ENCODE results near the gene SPNS3. TPM values are rescaled to one million over a fixed set of nuclear protein-coding genes. Genes with fewer than 3 reads are reported as not detected.

Gene SPNS3
- total RNA-seq, 1 experiment from 2014 or later: not detected

DNA sequence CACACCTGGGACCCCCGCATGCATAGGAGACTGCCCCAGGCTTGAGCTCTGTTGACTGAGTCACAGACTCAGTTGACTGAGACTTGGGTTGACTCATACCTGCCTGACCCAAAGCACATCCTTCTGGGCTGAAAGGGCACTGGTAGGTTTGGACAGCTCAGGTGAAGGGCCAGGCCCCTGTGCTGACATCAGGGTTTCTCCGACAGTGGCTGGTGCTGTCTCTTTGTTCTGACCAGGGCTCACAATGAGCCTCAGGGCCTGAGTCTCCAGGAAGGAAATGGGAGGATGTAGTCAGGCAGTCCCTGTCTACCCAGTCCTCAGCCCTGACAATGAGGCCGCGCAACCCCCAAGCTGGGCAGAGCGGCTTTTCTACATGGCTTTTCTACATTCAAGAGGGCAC, 71.4 kb downstream of the SPNS3 start:
- DNase-seq (ENCODE audit: extremely low read depth, low read depth): no peak

DNA sequence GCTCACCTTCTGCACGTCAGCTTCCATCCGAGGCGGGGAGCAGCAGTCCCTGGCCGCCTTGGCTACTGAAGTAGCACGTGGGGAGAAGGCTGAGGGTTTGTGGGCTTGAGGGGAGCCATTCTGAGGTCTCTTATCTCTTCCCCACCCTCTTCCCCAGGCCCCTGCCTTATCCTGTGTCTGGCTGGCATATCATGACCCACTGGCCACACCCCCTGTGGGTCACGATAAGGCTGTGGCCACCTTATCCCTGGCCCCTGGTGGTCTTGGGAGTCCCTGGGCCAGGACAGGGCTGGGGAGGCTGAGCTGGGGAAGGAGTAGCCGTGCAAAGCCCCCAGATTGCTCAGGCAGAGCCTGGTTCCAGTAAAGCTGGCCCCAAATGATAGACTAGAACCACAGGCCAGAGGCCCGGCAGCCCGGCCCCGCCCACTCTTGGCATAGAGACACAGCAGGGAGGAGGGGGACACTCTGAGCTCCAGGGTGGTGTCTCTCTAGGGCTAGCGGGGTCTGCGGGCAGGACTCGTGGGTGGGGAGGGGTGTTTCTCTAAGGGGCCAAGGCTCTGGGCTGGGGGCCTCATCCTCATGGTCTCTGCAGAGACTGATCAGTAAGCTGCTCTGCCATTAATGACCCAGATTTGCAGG, 72.6 kb downstream of the SPNS3 start:
- no peak for DNase-seq (ENCODE audit: extremely low read depth, low read depth)

DNA sequence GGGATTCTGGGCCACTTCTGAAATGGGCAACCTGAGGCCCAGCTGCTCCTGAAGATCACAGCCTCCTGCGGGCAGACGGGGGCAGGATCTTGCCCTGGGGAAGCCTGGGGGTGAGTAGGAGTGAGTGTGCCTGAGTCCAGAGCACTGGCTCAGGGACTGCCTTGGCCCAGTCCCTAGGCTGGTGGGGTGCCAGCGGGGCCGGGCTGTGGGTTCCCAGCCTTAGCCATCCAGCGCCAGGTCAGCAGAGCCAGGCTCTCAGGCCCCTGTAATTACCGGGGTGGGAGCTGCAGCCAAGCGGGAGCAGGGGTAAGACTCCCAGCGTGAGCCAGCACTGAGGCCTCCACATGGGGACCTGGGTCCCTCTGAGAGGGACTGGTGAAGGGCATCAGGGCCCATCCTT, 73.2 kb downstream of the SPNS3 start:
- no peak for DNase-seq (ENCODE audit: extremely low read depth, low read depth)

DNA sequence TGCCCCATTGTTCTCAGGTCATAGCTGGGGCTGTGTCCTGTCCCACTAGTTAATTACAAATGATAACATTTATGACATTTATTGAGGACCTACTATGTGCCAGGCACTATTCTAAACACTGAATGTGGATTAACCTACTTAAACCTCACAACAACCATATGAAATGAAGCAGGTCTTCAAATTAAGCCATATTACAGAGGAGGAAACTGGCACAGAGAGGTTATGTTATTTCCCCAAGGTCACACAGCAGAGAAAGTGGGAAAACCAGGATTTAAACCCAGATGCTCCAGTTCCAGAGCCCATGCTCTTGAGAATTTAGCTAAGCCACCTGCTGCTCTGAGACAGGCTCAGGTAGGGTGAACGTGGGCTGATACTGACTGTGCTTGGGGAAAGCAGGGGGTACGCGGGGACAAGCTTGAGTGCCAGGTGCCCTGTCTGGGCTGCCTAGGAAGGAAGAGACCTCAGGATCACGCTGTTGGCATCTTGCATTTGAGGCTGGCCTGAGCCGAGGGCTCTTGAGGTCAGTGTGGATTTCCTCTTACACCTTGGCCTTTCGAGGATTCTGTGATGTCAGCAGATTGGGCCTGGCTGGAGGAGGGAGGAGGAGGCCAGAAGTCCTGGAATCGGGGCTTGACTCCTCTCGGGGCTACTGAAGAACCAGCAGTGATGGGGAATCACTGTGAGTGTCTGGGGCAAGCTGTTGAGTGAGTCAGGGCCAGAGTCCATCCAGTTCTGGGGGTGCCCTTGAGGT, 73.8 kb downstream of the SPNS3 start:
- DNase-seq (ENCODE audit: extremely low read depth, low read depth): no peak

DNA sequence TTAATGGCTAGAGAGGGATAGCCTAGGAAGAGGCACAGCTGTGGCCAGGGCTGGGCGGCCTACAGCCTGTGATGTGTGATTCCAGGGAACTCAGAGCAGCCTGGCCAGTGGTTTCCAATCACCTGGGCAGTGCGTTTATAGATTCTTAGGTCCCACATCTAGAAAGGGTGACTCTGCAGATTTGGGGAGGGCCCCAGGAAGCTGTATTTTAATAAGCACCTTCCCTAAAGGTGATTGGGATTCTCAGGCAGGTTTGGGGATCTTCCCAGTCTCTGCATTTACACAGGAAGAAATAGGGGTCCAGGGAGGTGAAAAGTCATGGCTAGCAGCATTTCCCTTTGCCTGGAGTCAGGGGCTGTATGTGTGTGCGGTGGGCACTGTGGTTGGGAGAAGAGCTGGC, 74.5 kb downstream of the SPNS3 start:
- DNase-seq (ENCODE audit: extremely low read depth, low read depth): no peak

DNA sequence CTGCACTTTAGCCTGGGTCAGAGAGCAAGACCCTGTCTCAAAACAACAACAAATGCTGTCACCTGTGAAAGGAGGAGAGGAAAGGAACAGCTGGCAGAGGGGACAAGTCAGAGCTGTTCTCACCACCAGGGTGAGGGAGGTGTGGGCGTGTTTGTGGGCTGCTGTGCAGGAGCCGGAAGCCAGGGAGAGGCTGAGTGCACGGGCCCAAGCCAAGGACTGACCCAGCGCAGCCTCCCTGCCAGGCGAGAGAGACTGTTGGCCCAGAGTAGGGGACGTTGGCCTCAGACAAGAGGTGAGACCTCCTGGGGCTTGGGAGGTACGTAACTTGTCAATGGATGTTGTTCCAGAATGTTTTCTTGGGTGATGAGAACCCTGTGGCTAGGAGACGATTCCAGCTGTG, 75.7 kb downstream of the SPNS3 start:
- DNase-seq (ENCODE audit: extremely low read depth, low read depth): no peak

DNA sequence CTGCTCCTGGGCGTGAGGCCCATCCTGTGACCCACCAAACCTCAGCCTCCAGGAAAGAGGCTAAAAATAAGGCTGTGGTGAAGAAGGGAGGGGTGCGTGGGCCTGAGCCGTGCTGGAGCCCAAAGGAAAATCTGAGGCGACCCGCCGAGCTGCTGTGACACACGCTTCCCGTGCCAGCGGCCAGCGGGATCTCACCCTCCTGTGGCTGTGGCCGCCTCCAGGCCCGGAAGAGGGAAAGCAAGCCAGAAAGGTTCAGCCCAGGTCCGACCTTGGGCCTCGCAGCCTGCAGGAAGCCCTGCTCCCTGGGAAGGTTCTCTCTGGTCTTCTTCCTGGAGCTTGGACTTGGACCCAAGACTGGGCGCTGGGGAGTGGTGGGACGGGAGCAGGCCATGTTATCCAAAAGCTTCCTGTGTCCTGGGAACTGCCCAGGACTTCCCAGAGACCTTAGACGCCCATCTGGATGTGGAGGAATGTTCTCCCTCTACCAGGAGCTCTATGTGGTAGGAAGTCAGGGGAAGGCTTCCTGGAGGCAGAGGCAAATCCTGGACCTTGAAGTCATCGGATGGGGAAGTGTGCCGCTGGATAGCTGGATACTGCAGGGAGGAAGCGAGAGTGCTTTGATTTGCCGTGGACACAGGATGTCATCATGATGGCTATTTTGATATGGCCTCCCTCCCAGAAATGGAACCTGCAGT, 76.3 kb downstream of the SPNS3 start:
- no peak for DNase-seq (ENCODE audit: extremely low read depth, low read depth)

DNA sequence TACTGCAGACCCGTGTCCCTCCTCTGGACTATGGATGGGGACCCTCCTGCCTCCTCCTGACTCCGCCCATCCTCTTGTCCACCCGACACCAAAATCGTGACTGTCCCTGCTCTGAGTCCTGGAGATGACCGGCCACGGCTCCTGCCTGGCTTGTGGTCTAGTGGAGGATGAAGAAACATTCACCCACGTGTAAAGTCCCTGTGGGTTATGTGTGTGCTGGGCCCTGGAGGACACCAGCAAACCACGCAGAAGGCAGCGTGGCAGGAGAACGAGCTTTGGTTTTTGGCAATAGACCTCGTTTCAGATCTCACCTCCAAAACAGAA, 76.8 kb downstream of the SPNS3 start:
- DNase-seq (ENCODE audit: extremely low read depth, low read depth): no peak

DNA sequence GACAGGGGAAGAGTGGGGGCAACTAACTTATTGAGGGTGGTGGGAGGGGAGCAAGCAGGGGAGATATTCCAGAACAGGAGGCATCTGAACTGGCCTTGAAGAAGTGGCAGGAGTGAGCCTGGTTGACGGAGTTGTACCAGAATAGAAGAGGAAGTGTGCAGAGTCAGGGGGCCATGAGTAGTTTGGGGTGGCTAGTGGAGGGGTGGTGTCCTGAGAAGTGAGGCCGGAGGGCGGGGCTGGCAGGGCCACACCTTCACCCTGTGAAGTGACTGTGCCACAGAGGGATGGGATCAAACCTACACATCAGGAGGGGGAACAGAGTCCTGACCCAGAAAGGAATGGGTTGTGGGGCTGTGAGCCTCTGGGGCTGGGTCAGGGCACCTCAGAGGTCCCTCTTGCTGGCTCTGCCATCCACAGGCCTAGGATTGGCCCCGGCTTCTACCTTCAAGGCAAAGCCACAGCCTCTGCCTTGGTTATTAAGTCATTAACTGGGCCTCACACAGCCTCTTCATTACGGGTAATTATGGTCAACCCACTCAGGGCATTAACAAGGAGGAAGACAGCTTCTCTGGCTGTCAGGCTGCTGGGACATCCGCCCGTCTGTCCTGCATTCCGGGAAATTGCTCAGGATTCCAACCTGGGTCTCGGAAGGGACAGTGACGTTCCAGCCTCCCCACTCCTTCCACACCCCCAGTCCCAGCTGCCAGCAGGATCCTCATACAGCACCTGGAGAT, 77.6 kb downstream of the SPNS3 start:
- no peak for DNase-seq (ENCODE audit: extremely low read depth, low read depth)

DNA sequence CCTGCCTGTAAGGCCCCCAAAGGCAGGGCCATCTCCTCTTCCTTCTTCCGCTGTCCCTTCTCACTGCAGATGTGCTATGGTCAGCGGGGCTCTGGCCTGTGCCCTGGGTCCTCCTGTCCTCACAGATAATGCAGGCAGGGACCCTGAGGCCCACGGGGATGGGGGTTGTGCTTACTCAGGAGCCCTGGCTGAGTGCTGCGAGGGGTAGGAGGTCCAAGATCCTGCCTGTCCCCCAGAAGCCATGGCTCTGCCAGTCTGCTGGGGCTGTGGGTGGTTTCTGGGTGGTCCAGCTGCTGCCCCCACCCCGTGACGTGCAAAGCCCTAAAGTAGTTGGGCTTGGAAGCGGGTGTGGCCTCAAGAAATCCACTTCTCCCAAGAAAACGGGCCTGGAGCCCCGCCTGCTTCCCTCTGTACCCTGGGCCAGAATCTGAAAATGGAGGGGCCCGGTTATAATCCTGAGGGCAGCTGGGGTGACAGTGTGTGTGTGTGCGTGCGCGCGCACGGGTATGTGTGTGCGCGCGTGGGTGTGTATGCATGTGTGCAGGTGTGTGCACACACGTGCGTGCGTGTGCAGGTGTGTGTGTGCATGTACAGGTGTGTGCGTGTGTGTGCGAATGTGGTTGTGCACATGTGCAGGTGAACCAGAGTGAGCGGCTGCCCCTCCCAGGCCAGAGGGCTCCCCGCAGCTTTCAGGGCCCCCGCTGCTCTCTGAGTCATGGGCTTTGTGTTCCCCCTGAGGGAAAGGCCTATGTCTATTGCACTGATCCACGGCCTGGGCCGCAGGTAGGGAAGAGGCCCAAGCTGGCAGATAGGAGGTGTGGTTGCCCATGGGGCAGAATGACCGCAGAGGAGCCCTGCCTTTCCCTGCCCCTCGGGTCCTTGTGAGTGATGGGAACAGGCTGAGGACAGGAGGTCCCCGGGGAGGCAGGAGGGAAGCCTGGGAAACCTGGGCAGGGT, 78.7 kb downstream of the SPNS3 start:
- no peak for DNase-seq (ENCODE audit: extremely low read depth, low read depth)

DNA sequence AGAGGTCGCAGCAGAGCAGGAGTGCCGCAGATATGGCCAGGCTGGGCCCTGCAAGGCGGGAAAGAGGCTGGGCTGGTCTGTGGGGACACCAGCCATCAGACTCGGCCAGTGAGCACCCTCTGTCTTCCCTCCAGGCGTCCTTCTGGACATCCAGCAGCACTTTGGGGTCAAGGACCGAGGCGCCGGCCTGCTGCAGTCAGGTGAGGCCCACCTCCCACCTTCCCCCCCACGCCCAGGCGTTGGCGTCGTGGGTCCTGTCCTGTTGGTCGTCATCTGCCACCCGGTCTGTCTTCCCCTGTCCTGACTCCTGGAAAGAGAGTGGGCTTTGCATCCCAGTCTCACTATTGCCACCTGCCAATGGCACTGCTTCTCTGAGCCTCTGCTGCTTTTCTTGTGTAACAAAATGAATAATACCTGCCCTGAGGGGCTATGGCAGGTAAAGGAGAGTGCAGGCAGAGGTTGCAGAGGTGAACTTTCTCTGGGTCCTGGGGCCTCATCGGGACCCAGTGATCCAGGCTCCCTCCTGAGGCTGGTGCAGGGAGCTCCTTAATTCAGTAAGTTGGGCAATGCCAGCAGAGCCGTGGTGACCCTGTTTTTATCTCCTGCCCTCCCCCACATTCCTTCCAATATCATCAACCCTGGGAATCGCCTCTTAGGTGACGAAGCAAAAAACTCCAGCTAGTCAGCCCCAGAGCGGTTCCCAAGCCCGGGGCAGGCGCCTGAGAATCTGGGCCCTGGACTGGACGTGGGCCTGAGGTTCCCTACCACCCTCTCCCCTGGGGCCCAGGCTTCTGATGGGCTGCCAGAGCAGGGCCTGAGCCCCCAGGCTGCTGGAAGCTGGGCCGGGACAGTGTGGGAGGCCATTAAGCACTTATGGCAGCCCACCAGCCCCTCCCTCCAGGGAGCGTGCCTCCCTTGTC, 79.6 kb downstream of the SPNS3 start:
- DNase-seq (ENCODE audit: extremely low read depth, low read depth): no peak

DNA sequence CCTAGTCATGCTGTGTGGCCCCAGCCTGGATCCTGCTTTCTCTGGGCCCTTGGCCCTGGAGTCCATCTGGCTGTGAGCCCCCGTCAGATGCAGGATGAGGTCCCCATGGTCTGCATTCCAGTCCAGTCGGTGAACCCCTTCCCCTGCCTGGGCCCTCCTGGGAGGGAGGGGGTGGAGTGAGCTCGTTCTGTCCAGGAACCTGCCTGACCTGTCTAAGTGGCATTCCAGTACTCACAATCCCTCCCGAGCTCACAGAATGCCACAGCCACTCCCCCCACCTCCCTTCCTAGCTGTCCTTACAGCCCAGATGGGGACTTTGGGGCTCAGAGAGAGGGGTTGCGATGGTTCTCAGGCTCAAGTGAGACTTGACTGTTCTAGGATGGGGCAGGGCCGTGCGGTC, 80.5 kb downstream of the SPNS3 start:
- DNase-seq (ENCODE audit: extremely low read depth, low read depth): no peak

DNA sequence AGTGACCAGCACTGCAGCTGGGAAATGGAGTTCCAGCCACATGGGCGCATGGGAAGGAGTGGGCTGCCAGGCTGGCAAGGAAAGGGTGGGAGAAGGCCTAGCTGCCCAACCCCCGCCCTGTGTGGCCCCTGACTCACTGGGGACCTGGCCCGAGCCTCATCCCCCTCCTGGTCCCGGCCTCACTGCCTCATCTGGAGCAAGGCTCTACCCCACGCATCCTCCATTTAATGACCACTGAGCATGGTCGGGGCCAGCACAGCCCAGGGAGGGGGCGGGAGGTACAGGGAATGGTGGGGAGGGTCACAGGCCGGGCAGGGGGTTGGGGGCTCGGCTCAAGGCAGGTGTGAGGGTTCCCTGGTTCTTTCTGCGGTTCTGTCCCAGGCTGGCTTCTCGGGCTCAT, 81.0 kb downstream of the SPNS3 start:
- no peak for DNase-seq (ENCODE audit: extremely low read depth, low read depth)

DNA sequence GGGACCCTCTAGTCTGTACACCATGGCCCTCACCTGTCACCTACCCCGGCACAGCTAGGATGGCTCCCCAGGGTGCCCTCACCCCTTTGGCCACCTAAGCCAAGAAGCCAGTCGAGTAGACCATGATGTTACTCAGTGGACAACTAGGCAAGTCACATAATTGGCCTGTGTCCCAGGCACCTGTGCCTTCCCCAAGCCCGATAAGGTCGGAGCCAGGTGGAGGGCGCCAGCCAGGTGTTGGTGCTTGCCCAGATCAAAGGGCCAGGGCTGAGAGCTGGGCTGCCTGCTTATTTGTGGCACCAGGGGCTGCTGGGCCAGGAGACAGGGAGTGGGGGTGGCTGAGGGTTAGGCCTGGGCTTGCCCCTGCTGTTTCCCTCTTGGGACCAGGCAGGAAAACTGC, 81.8 kb downstream of the SPNS3 start:
- DNase-seq (ENCODE audit: extremely low read depth, low read depth): no peak

DNA sequence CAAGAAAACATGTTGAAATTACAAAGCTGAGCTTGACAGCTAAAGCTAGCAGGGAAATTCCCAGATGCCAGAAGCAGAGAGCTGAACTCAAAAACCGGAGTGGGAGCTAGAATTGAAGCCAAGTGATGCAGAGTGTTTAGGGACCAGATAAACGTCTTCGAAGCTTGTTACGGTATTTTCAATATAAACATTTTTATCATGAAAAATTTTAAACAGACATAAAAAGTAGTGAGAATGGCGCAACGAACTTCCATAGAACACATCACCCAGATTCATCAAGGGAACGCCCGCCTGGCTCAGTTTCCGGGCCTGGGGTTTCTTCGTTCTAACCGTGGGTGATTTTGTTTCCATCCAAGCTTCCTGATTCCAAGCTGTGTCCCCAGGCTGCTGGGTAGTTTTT, 83.0 kb downstream of the SPNS3 start:
- DNase-seq (ENCODE audit: extremely low read depth, low read depth): no peak

DNA sequence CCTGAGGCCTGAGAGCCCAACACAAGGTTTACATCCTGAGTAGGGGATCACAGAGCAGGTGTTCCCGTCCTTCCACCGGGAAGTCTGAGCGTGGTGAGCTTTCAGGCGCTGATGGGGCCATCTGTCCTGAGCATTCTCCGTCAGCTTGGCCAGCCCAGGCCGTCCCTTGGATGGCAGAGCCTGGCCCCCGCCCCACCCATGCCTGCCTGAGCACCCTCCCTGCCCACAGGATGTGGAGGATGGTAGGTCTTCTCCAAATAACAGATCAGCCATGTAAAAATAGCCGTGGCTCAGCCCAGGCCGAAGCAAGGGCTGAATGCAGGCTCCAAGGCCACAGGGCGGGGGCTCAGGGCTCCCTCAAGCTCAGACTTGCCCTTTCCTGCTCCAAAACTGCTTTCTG, 85.2 kb downstream of the SPNS3 start:
- no peak for DNase-seq (ENCODE audit: extremely low read depth, low read depth)

DNA sequence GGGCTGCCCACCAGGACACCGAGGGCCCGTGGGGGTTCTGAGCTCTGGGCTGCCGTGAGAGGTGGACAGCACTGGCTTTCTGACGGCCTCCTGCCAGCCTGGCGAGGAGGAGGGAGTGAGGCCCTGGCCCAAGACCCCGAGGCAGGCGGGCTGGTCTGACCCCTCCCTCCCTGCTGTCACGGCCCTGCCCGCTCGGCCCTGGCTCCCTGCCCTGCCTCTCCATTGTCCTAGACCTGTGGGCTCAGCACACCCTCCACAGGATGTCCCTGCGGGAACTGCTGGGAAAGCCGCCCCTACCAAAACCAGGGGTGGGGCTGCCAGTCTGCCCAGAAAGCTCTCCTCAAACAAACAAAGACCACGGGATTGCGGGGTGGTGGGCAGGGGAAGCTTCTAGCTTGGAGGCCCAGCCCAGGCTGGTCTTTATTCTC, 85.6 kb downstream of the SPNS3 start:
- DNase-seq (ENCODE audit: extremely low read depth, low read depth): no peak

DNA sequence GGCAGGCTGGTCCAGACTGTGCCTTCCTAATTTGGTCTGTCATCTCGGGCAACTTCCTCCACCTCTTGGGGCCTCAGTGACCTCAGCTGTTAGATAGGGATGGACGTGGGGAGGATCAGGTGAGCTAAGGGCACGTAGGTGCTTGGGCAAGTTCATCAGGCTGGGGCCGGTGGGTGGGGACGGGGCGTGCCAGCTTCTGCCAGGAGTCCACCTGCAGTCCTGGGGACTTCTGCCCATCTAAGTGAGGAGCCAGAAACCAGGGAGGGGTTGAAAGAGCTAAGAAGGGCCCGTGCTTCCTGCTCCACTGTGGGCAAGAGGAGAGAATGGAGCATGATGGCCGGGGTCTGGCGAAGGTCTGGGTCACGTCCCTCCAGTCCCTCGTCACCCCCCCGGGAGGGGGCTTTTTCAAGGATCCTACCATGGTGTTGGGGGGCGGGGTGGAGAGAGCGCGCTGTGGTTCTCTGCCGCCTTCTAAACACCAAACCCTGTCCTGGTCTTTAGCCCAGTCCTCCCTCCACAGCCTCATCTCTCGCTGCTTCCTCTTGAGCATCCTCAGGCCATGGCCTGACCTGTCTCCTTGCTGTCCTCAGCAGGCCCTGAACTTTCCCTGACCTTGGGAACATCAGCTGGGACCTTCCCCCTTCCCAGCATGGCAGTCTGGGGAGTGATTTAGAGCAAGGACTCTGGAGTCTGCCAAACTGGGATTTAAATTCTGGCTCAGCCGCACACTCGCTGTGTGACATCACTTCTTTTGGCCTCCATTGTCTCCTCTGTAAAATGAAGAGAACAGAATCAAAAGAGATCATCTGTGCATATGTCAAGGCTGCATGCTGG, 86.5 kb downstream of the SPNS3 start:
- DNase-seq (ENCODE audit: extremely low read depth, low read depth): no peak

Measured in NCI-H460 (cell line).